Hepatocyte (in vitro differentiated cells): ENCODE measurements around the gene TUBB6. TPM values are rescaled to one million over a fixed set of nuclear protein-coding genes. Genes with fewer than 3 reads are reported as not detected.

Experiments
- DNase-seq: peaks from one replicate; pipeline ENCODE4 v3.0.0-alpha.2; 2016; ENCODE audit warnings: low spot score
- H2AFZ ChIP-seq: fragments of 200-600 bp; sonication (generic); 2 replicates; pipeline ENCODE4 v1.6.0; 2016; ENCODE audit warnings: antibody characterized with exemption, mild to moderate bottlenecking
- H3K27ac ChIP-seq: fragments of 200-600 bp; sonication (generic); 2 replicates; pipeline ENCODE4 v1.5.1; 2016; ENCODE audit warnings: mild to moderate bottlenecking
- H3K27me3 ChIP-seq: fragments of 200-600 bp; sonication (generic); 2 replicates; pipeline ENCODE4 v1.6.1; 2016
- H3K36me3 ChIP-seq: fragments of 200-600 bp; sonication (generic); replicated peaks from 2 replicates; pipeline ENCODE4 v1.5.1; 2016; ENCODE audit warnings: low read depth; ENCODE audit not compliant: insufficient read depth
- H3K4me1 ChIP-seq: fragments of 200-600 bp; sonication (generic); 2 replicates; pipeline ENCODE4 v1.5.1; 2016; ENCODE audit warnings: mild to moderate bottlenecking, moderate library complexity; ENCODE audit not compliant: insufficient read depth
- H3K4me2 ChIP-seq: fragments of 200-600 bp; sonication (generic); 2 replicates; pipeline ENCODE4 v1.6.0; 2016
- H3K4me3 ChIP-seq: fragments of 200-600 bp; sonication (generic); 2 replicates; pipeline ENCODE4 v1.5.1; 2016; ENCODE audit warnings: mild to moderate bottlenecking
- H3K79me2 ChIP-seq: fragments of 200-600 bp; sonication (generic); 2 replicates; pipeline ENCODE4 v1.6.0; 2017; ENCODE audit warnings: mild to moderate bottlenecking
- H3K9me2 ChIP-seq: fragments of 200-600 bp; sonication (generic); replicated peaks from 2 replicates; pipeline ENCODE4 v1.6.0; 2017; ENCODE audit warnings: mild to moderate bottlenecking; ENCODE audit not compliant: insufficient read depth
- H3K9me3 ChIP-seq: fragments of 200-600 bp; sonication (generic); 2 replicates; pipeline ENCODE4 v1.5.1; 2016; ENCODE audit warnings: low read depth, mild to moderate bottlenecking
- H4K20me1 ChIP-seq: fragments of 200-600 bp; sonication (generic); 2 replicates; pipeline ENCODE4 v1.6.0; 2016; ENCODE audit warnings: mild to moderate bottlenecking; ENCODE audit not compliant: insufficient read depth, poor library complexity, severe bottlenecking
- CTCF ChIP-seq: fragments of 200-600 bp; sonication (generic); IDR thresholded peaks from 2 replicates; pipeline ENCODE4 v1.5.1; 2016; ENCODE audit warnings: antibody characterized with exemption, mild to moderate bottlenecking; ENCODE audit not compliant: poor library complexity
- EZH2 ChIP-seq: fragments of 200-600 bp; sonication (generic); IDR thresholded peaks from 2 replicates; pipeline ENCODE4 v1.6.1; 2016; ENCODE audit warnings: antibody characterized with exemption, mild to moderate bottlenecking, borderline replicate concordance
- EZH2phosphoT487 ChIP-seq: fragments of 200-600 bp; sonication (generic); IDR thresholded peaks from one replicate; pipeline ENCODE4 v1.6.1; 2018; ENCODE audit warnings: antibody characterized with exemption, mild to moderate bottlenecking, low read depth, moderate library complexity; ENCODE audit not compliant: unreplicated experiment, severe bottlenecking
- WGBS: methylation state at CpG from one replicate; pipeline ENCODE4 v1.1.6; 2016; ENCODE audit warnings: low lambda C conversion rate; ENCODE audit errors: missing lambda C conversion rate; 5-methylcytosine and 5-hydroxymethylcytosine counted together
- polyA plus RNA-seq: library from polyadenylated mRNA; unstranded; fragments of >200 nt; fragmentation: Nextera tagmentation; extraction: Ambion mirVana; gene quantifications from 2 replicates; pipeline ENCODE4 v1.2.1, GENCODE V29; 2016
- total RNA-seq: library from RNA; depleted of rRNA; stranded (reverse); fragments of >200 nt; gene quantifications from 2 replicates; pipeline ENCODE4 v1.2.3, GENCODE V29; 2014

The TUBB6 gene
- total and polyA plus RNA-seq, 2 experiments from 2014 or later: 68.6 to 96.3 TPM

- TF ChIP-seq CTCF (peak; percentile 58), EZH2phosphoT487 (no peak)
- H3K9me2 ChIP-seq: no peaks in the 10 kb centered on the region
- 69% methylated on average over 11 of the region's 11 CpGs for WGBS
- no peak overlapping the region for H2AFZ ChIP-seq
- no peak overlapping the region for H3K4me3 ChIP-seq
- H3K27me3 ChIP-seq: no peaks in the 10 kb centered on the region
- H3K27ac ChIP-seq: no peak overlapping the region
- H3K9me3 ChIP-seq: no peaks in the 10 kb centered on the region
- H3K4me2 ChIP-seq: no peak overlapping the region
- H4K20me1 ChIP-seq: no peaks in the 10 kb centered on the region
- H3K36me3 ChIP-seq: no peaks in the 10 kb centered on the region
- H3K4me1 ChIP-seq: no peaks in the 10 kb centered on the region
- no peaks in the 10 kb centered on the region for H3K79me2 ChIP-seq
- DNase-seq: peak; percentile 80
Measured at GRCh38 chr18:12327510-12328178, 19.6 kb downstream of the TUBB6 start.

GRCh38 chr18:12328179-12328823 lies 20.3 kb downstream of the TUBB6 start:
- no peak for TF ChIP-seq CTCF
- no peak for TF ChIP-seq EZH2phosphoT487
- TF ChIP-seq EZH2: no peak
- Histone ChIP-seq H3K4me3 (no peak overlapping the region), H3K36me3 (no peaks in the 10 kb centered on the region), H3K4me2 (no peak overlapping the region), H4K20me1 (no peaks in the 10 kb centered on the region), H3K9me3 (no peaks in the 10 kb centered on the region), H3K9me2 (no peaks in the 10 kb centered on the region), H2AFZ (no peak overlapping the region), H3K27me3 (no peaks in the 10 kb centered on the region), H3K4me1 (no peaks in the 10 kb centered on the region), H3K79me2 (no peaks in the 10 kb centered on the region), H3K27ac (no peak overlapping the region)
- no peak for DNase-seq
- WGBS: 95% methylated on average over 4 of the region's 4 CpGs

GRCh38 chr18:12329125-12329698 lies 21.2 kb downstream of the TUBB6 start:
- WGBS: 97% methylated on average over 11 of the region's 11 CpGs
- no peak overlapping the region for H3K4me2 ChIP-seq
- H2AFZ ChIP-seq: no peak overlapping the region
- no peaks in the 10 kb centered on the region for H4K20me1 ChIP-seq
- H3K36me3 ChIP-seq: no peaks in the 10 kb centered on the region
- DNase-seq: no peak
- H3K4me1 ChIP-seq: no peaks in the 10 kb centered on the region
- H3K79me2 ChIP-seq: no peaks in the 10 kb centered on the region
- no peaks in the 10 kb centered on the region for H3K9me2 ChIP-seq
- H3K27ac ChIP-seq: no peak overlapping the region
- no peak overlapping the region for H3K4me3 ChIP-seq
- no peaks in the 10 kb centered on the region for H3K27me3 ChIP-seq
- no peaks in the 10 kb centered on the region for H3K9me3 ChIP-seq
- TF ChIP-seq EZH2phosphoT487 (no peak), CTCF (no peak), EZH2 (no peak)
